ENCODE data around the gene FOXA1. TPM values are rescaled to one million over a fixed set of nuclear protein-coding genes. Genes with fewer than 3 reads are reported as not detected.

FOXA1 gene
- total and polyA plus RNA-seq, 2 of the 8 experiments (the other 6 are each of a cell fraction or from before 2014, with no cell fraction given), result 0.08 to 0.20 TPM

GRCh38 chr14:37602605-37603453 is 7.8 kb upstream of the FOXA1 start:
- Histone ChIP-seq H2BK5ac (ENCODE audit: low read depth, low read length) (no peak overlapping the region), H3K4me3 (ENCODE audit: extremely low read depth in 1 of 4, insufficient read depth in 2 of 4, low read depth in 3 of 4, low read length in 4 of 4) (no peak overlapping the region), H2AK5ac (ENCODE audit: low read depth, low read length) (no peak overlapping the region), H2BK15ac (ENCODE audit: low read length) (no peak overlapping the region), H4K5ac (ENCODE audit: insufficient read length, low read depth, low read length) (no peak overlapping the region), H3K79me1 (ENCODE audit: low read depth, low read length) (no peaks in the 10 kb centered on the region), H3K4me1 (replicated peaks in 1 of 4; ENCODE audit: control insufficient read depth in 3 of 4, insufficient read depth in 4 of 4, low read length in 3 of 4) (peaks cover 0 to 17% (median 12%) of the 10 kb centered on the region in 4 experiments; a peak in 6 of 7 replicates), H3K27ac (ENCODE audit: low read depth, low read length) (no peak overlapping the region), H3K23ac (ENCODE audit: insufficient read length) (no peak overlapping the region), H3K14ac (ENCODE audit: insufficient read length) (no peak overlapping the region), H3K36me3 (ENCODE audit: control insufficient read depth in 2 of 4, insufficient read depth in 4 of 4, low read length in 3 of 4) (no peaks in the 10 kb centered on the region), H3K27me3 (replicated peaks in 1 of 4; ENCODE audit: control insufficient read depth in 3 of 4, extremely low read depth in 1 of 4, insufficient read depth in 3 of 4, low read length in 3 of 4) (peaks cover 46 to 74% (median 68%) of the 10 kb centered on the region in 4 experiments), H3K4ac (replicated peaks; ENCODE audit: insufficient read length, low read depth, low read length) (no peak overlapping the region), H2AFZ (ENCODE audit: low read length) (no peak overlapping the region), H2BK20ac (ENCODE audit: low read length) (no peak overlapping the region), H3K79me2 (ENCODE audit: control insufficient read depth in 1 of 2, insufficient read depth in 2 of 2, low read length in 2 of 2) (no peaks in the 10 kb centered on the region), H4K8ac (ENCODE audit: extremely low read depth, insufficient read depth, low read length) (no peak overlapping the region), H3K4me2 (ENCODE audit: insufficient read depth in 1 of 2, low read depth in 2 of 2, low read length in 2 of 2) (no peak overlapping the region), H3K56ac (replicated peaks; ENCODE audit: insufficient read length, low read depth, low read length) (no peak overlapping the region), H3K18ac (ENCODE audit: extremely low read depth, low read length) (no peak overlapping the region), H3K9me3 (ENCODE audit: insufficient read depth in 2 of 2, low read depth in 1 of 2, low read length in 1 of 2) (no peaks in the 10 kb centered on the region), H4K20me1 (replicated peaks in 1 of 2; ENCODE audit: control insufficient read depth in 1 of 2, insufficient read depth in 2 of 2, low read length in 2 of 2) (peaks cover 0 to 15% of the 10 kb centered on the region in 2 experiments), H2BK120ac (replicated peaks; ENCODE audit: low read depth, low read length) (no peak overlapping the region), H2BK12ac (ENCODE audit: low read depth, low read length) (no peak overlapping the region), H3K9ac (replicated peaks in 1 of 4; ENCODE audit: extremely low read depth in 1 of 4, low read depth in 3 of 4, low read length in 3 of 4) (no peak overlapping the region), H3K23me2 (ENCODE audit: low read depth, low read length) (peaks cover 5% of the 10 kb centered on the region), H4K91ac (replicated peaks; ENCODE audit: insufficient read length, low read length) (no peak overlapping the region)
- ChIA-PET POLR2A (ENCODE audit: partially characterized antibody) (no interaction called here), CTCF (ENCODE audit: partially characterized antibody) (interaction anchor here (0.7 to 7.6 kb wide), 4 partner anchors 11 to 20 kb away, joined by 4 to 37 read pairs (median 8); no protein-coding TSS in a partner anchor)
- TF ChIP-seq SP1 (IDR thresholded peaks at IDR 0.05; ENCODE audit: low read depth, low read length) (no peak), TEAD4 (IDR thresholded peaks at IDR 0.05; ENCODE audit: low read depth, low read length) (no peak), BCL11A (IDR thresholded peaks at IDR 0.05; ENCODE audit: low read depth in 2 of 2, low read length in 2 of 2) (no peak), E2F6 (IDR thresholded peaks at IDR 0.05) (peak; percentile 59), CHD2 (IDR thresholded peaks at IDR 0.05; ENCODE audit: low read length) (no peak)
- 90% methylated on average over 24 of the region's 24 CpGs; no CpG with 5 or more reads in 1 of the 2 experiments for WGBS, 2 experiments (ENCODE audit: extremely low coverage in 1 of 2, insufficient coverage in 1 of 2, insufficient read length in 1 of 2, insufficient replicate concordance in 2 of 2, low coverage in 1 of 2, low lambda C conversion rate in 2 of 2, missing lambda C conversion rate in 1 of 2)
- FAIRE-seq, result no peak
- DNase-seq (ENCODE audit: low read depth in 1 of 2, low spot score in 2 of 2), result no peak
